Mammary epithelial cell (primary cell): ENCODE data around the gene INHBC.
"Not testable (repeated sequence)": the region's sequence is repeated elsewhere in the genome, so short reads cannot be mapped to it uniquely, and the experiment has no call there.

Source experiments
- EZH2 ChIP-seq: IDR thresholded peaks from 2 replicates; pipeline ENCODE4 v1.6.1; 2012; ENCODE audit warnings: low read length, inconsistent platforms, borderline replicate concordance
- TF ChIP-seq, protein P1 (sequence below), 2 donors: IDR thresholded peaks in 1 of 2; conservative IDR thresholded peaks in 1 of 2; 2 replicates each; pipeline ENCODE4 v1.5.1; 2011 to 2012; ENCODE audit warnings: inconsistent platforms in 2 of 2, low read length in 2 of 2, mild to moderate bottlenecking in 2 of 2, control low read depth in 1 of 2, low read depth in 1 of 2; ENCODE audit not compliant: insufficient read depth in 1 of 2; ENCODE audit errors: extremely low read depth in 1 of 2

DNA sequence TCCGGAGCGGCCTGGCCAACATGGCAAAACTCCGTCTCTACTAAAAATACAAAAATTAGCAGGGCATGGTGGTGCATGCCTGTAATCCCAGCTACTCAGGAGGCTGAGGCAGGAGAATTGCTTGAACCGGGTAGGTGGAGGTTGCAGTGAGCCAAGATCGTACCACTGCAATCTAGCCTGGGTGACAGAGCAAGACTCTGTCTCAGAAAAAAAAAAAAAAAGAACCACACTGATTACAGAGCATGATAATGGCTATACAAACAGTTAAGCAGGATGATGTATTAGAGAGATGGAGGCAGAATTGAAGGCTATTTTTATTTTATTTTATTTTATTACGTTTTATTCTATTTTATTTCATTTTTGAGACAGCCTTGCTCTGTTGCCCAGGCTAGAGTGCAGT, 9.8 kb downstream of the INHBC start:
- TF ChIP-seq, protein P1, sequence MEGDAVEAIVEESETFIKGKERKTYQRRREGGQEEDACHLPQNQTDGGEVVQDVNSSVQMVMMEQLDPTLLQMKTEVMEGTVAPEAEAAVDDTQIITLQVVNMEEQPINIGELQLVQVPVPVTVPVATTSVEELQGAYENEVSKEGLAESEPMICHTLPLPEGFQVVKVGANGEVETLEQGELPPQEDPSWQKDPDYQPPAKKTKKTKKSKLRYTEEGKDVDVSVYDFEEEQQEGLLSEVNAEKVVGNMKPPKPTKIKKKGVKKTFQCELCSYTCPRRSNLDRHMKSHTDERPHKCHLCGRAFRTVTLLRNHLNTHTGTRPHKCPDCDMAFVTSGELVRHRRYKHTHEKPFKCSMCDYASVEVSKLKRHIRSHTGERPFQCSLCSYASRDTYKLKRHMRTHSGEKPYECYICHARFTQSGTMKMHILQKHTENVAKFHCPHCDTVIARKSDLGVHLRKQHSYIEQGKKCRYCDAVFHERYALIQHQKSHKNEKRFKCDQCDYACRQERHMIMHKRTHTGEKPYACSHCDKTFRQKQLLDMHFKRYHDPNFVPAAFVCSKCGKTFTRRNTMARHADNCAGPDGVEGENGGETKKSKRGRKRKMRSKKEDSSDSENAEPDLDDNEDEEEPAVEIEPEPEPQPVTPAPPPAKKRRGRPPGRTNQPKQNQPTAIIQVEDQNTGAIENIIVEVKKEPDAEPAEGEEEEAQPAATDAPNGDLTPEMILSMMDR (conservative IDR thresholded peaks at IDR 0.05 in 1 of 2, IDR thresholded peaks at IDR 0.05 in 1 of 2; ENCODE audit: extremely low read depth in 1 of 2, insufficient read depth in 1 of 2, low read depth in 1 of 2, low read length in 2 of 2) = not testable (repeated sequence)
- not testable (repeated sequence) for TF ChIP-seq EZH2
